Brain microvascular endothelial cell (primary cell): ENCODE data around the gene STK39.

ENCODE experiments used
- DNase-seq: peaks from one replicate; pipeline ENCODE4 v3.0.0-alpha.2; 2020
- H3K27ac ChIP-seq: fragments of 250-450 bp; sonication (Bioruptor Pico); 2 replicates; pipeline ENCODE4 v1.5.1; 2020; ENCODE audit warnings: mild to moderate bottlenecking, moderate library complexity
- H3K27me3 ChIP-seq: fragments of 250-450 bp; sonication (Bioruptor Pico); replicated peaks from 2 replicates; pipeline ENCODE4 v1.5.1; 2020; ENCODE audit warnings: mild to moderate bottlenecking
- H3K36me3 ChIP-seq: fragments of 250-450 bp; sonication (Bioruptor Pico); replicated peaks from 2 replicates; pipeline ENCODE4 v1.5.1; 2020; ENCODE audit warnings: mild to moderate bottlenecking
- H3K4me3 ChIP-seq: 2 replicates; pipeline ENCODE4 v1.5.1; 2011; ENCODE audit warnings: low read depth, mild to moderate bottlenecking, control low read depth, low read length, moderate library complexity
- in situ Hi-C: cut with HindIII; loops from 2 replicates; pipeline ENCODE4 v1.10.0; 2017; ENCODE audit warnings: low sequenced_read_pairs, low pct_ligation_motif_present
- TF ChIP-seq, protein P1 (sequence below): IDR thresholded peaks from 2 replicates; pipeline ENCODE4 v1.5.1; 2011; ENCODE audit warnings: low read depth, mild to moderate bottlenecking, moderate library complexity, low read length, control low read depth, inconsistent platforms; ENCODE audit errors: missing control alignments

Gene STK39

GRCh38 chr2:168233726-168234406, 13.5 kb downstream of the STK39 start:
- Histone ChIP-seq H3K27ac (peak overlapping the region; percentile 16), H3K4me3 (no peak overlapping the region), H3K27me3 (no peaks in the 10 kb centered on the region), H3K36me3 (no peaks in the 10 kb centered on the region)
- DNase-seq = no peak
- in situ Hi-C loops = no loop called here
- TF ChIP-seq, protein P1, sequence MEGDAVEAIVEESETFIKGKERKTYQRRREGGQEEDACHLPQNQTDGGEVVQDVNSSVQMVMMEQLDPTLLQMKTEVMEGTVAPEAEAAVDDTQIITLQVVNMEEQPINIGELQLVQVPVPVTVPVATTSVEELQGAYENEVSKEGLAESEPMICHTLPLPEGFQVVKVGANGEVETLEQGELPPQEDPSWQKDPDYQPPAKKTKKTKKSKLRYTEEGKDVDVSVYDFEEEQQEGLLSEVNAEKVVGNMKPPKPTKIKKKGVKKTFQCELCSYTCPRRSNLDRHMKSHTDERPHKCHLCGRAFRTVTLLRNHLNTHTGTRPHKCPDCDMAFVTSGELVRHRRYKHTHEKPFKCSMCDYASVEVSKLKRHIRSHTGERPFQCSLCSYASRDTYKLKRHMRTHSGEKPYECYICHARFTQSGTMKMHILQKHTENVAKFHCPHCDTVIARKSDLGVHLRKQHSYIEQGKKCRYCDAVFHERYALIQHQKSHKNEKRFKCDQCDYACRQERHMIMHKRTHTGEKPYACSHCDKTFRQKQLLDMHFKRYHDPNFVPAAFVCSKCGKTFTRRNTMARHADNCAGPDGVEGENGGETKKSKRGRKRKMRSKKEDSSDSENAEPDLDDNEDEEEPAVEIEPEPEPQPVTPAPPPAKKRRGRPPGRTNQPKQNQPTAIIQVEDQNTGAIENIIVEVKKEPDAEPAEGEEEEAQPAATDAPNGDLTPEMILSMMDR = no peak

GRCh38 chr2:168233166-168233565, 14.2 kb downstream of the STK39 start:
- no peak overlapping the region for H3K4me3 ChIP-seq
- in situ Hi-C loops = no loop called here
- no peak for DNase-seq
- no peaks in the 10 kb centered on the region for H3K27me3 ChIP-seq
- H3K36me3 ChIP-seq = no peaks in the 10 kb centered on the region
- peak overlapping the region; percentile 16 for H3K27ac ChIP-seq
- TF ChIP-seq, protein P1 = no peak

DNA sequence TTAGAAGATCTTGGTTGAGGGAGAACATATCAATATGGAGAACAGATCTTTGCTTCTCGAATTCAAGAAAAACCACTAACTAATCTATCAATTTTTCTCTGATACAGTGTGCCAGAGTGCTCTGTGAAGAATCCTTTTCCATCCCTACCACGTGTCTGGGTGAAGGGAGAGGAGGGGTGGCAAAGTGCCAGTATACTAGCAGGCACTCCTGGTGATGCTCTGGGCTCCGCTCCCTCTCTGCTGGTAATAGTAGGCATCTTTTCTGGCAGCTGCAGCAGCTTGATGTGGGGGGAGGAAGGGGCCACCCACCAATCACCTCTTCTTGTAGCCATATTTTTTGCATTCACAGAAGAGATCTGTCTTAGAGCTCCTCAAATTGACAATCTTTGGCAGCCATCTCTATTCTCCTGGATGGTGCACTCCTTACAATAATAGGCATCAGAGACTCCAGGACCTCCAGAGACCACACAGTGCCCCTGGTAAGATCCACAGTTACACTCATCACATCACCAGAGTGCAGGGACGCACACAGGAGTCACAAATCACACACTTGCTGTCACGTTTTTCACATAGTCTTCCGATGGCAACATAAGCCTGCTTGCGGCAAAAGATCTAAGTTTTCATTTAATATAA, 15.7 kb downstream of the STK39 start:
- H3K27me3 ChIP-seq = no peaks in the 10 kb centered on the region
- TF ChIP-seq, protein P1 = no peak
- in situ Hi-C loops = no loop called here
- DNase-seq = no peak
- no peaks in the 10 kb centered on the region for H3K36me3 ChIP-seq
- no peak overlapping the region for H3K4me3 ChIP-seq
- no peak overlapping the region for H3K27ac ChIP-seq

DNA sequence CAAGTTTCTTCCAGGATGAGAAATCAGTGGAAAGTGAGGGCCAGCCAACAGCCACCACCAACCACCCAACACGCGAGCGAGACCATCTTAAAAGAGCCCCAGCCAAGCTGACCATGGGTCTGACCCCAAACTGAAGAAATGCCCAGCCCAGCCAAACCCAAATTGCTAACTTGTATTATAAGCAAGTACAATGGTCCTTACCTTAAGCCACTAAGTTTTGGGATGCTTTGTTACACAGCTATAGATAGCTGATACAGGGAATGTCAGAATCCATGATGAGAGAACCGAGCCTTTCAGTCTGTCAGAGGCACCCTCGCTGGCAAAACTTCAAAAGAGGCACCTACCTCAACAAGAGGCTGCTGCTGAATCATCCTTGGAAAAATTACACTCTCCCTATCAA, 17.0 kb downstream of the STK39 start:
- H3K36me3 ChIP-seq = no peaks in the 10 kb centered on the region
- no peak overlapping the region for H3K27ac ChIP-seq
- H3K27me3 ChIP-seq = no peaks in the 10 kb centered on the region
- in situ Hi-C loops = no loop called here
- H3K4me3 ChIP-seq = no peak overlapping the region
- no peak for DNase-seq
- TF ChIP-seq, protein P1 = no peak

- TF ChIP-seq, protein P1 = no peak
- no peak overlapping the region for H3K27ac ChIP-seq
- no peaks in the 10 kb centered on the region for H3K27me3 ChIP-seq
- no peak overlapping the region for H3K4me3 ChIP-seq
- no peaks in the 10 kb centered on the region for H3K36me3 ChIP-seq
- in situ Hi-C loops = no loop called here
- no peak for DNase-seq
These were observed 23.0 kb downstream of the STK39 start for GRCh38 chr2:168224346-168224745.
